GM21528 (cell line): ENCODE results near the gene TMEM72.
"Not testable (repeated sequence)": the region's sequence is repeated elsewhere in the genome, so short reads cannot be mapped to it uniquely, and the experiment has no call there.

Source experiments
- ATAC-seq: cut with Tn5 transposase; IDR thresholded peaks from one replicate; pipeline ENCODE4 v1.9.1; 2021; ENCODE audit warnings: mild to moderate bottlenecking, moderate library complexity; ENCODE audit not compliant: unreplicated experiment, low FRiP score

The TMEM72 gene

DNA sequence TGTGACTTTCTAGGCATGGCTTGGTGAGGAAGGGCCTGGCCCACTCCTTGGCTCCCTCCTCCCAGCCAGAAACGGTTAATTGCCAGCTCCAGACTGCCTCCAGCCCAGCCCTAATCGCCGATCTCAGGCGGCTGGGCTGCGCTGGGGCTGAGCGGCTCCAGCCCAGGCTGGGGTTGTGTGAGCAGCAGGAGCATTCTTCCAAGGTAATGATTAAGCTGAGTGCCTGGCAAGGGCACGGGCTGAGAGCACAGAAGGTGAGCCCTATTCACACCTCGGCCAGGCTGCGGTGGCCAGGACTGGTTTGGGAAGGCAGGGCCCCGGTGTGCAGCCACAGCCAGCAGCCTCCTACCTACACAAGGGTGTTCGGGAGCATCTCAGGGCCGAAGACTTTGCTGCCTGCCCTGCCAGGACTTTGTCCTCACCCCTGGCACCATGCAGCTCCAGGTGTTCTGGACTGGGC lies at the start of gene TMEM72:
Gene TMEM72 (plus strand): TSS at position 257 of the 460 bp plus-strand sequence. CDS start 176 bp downstream, at position 433.
- ATAC-seq: no peak

DNA sequence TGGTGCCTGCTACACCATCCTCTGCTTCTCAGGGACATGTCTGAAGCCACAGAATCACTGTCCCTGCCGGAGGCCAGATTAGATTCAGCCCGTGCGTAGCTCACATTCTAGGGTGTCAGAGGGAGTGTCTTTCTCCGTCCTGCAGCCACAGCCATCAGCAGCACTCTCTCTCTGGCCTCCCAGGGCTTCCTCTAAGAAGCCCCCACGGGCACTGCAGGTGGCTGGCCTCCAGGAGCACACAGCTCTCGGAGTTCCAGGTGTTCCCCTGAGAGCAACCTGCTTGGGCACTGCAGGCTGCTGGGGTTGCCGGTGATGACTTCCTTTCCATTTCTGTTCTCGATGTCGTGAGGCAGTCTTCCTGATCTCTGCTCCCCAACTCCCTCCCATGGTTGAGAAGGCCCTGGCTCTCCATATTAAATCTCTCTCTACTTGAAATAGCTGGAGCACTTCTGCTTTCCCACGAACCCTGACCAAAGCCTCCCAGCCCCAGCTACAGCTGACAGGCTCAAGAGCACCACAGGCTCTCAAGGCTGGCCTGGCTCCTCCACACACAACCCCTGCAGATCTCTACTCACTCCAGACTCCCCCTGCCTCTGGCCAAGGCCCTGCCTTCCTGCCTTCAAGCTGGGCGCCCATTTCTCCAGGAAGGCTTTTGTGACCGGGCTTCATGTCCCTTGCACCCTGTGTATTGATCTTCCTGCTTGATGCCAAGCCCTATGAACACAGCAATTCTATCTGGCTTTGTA lies 49.0 kb upstream of the TMEM72 start:
- ATAC-seq: no peak

DNA sequence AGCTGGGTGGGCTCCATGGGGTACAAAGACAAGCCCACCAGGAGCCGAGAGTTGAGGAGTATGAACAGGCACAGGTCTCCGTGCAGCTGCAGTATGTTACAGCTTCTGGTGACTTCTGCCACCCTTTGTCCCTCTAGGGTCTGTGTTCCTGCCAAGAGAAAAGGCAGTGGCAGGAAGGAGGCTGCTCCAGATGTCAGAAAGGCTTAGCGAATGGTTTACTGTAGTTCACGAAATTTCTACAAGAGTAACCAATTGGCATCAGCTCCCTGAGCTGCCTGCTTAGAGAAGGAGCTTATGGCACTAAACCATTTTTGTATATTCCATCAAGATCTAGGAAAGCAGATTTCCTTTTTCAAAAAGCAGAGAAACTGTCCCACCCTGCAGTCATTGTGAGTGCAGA lies 48.2 kb upstream of the TMEM72 start:
- ATAC-seq: no peak

DNA sequence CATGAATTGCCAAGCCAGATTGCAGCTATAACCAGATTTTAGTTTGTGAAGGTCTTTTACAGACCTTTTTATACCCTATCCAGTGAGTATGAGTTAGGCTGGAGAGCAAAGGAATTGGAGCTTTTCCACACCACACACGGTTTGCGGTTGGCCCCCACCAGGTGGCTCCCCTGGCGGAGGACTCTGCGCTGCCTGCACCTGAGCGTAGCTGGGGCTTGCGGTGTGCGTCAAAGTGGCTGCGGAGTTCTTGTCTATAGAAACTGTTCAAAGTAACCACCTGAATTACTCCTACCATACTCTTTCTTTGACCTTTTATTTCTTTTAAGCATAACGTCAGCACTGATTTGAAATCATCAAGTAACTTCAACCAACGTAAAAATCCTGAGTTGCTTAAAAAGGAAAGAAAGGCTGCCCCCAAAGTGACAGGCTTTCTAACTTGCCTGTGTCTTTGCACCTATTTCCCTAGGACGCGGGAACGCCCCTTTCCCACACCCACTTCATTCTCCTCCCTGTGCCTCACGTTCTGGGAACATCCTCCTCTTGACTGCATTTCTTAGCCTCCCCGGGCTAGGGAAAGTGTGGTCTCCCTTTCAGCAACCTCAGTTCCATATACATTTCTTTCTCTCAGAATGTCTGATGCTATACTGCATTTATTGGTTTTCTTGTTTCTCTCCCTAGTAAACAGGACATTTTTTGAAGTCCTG lies 47.6 kb upstream of the TMEM72 start:
- ATAC-seq: no peak

DNA sequence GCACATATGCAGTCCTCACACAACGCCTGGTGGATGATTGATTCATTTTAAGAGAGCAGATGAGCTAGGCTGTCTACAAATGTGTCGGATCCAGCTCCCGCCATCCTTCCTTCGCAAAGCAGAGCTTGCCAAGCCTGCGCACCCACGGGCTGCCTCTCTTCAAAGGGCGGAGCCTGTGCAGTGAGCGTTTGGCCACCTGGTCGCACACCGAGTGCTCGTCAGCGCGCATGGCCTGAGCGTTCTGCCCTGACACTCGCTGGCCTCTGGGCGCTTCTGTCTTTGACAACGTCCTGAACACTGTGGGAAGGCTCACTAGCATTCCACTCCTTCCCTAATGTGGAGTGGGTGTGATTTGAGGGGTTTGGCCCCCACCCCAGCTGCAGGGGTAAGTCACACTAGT lies 47.1 kb upstream of the TMEM72 start:
- ATAC-seq: no peak

DNA sequence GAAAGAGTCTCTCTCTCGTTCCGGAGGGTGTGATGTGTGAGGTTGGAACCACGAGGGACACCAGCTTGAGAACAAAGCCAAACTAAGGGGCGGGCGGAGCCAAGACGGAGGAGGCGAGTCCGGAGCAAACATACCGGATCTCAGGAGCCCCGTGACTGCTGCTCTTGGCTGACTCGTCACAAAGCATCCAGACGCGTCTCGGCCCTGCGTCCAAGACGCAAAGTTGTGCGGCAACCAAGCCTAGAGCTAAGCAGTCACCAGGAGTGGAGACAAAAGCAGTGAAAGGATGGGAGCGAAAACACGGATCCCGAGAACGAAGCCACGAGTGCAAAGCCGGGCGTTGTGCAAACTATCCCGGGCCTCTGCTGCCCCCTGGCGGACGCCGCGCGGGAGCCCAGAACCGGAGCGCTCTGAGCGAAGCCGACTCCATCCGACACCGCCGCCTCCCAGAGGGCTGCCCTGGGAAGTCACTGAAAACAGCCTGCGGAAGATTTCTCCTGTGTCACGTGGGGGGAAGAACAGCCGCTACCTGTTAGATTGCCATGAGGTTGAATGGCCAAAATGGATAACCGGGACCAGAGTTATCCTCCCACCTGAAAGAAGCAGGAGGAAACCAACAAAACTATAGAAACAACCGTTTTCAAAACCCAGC lies 46.4 kb upstream of the TMEM72 start:
- ATAC-seq: peak; percentile 78

DNA sequence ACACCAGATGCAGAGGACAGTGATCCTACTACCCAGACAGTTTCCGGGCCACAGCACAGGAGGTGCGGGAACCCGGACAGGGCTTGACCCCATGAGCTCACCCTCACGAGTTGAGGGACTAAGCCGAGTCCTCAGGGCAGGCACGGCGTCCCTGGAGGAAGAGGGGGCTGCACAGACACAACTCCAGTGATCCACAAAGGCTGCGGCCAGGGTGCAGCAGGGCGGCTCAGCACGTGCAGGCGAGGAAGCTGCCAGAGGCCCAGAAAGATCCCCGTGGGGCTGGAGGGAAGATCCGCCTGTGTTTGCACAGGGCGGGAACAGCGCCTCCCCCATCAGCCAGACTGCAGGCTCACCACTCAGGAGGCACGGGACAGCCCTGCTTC lies 45.9 kb upstream of the TMEM72 start:
- no peak for ATAC-seq

DNA sequence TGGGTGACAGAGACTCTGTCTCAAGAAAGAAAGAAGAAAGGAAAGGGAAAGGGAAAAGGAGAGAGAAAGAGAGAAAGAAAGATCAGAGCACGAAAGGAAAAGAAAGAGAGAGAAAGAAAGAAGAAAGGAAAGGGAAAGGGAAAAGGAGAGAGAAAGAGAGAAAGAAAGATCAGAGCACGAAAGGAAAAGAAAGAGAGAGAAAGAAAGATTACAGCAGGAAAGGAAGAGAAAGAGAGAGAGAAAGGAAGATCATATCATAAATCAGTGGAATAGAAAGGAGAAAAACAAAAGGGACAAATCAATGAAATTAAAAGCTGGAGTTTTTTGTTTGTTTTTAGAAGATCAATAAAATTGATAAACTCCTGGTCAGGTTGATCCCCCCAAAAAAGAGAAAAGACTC lies 44.8 kb upstream of the TMEM72 start:
- not testable (repeated sequence) for ATAC-seq

DNA sequence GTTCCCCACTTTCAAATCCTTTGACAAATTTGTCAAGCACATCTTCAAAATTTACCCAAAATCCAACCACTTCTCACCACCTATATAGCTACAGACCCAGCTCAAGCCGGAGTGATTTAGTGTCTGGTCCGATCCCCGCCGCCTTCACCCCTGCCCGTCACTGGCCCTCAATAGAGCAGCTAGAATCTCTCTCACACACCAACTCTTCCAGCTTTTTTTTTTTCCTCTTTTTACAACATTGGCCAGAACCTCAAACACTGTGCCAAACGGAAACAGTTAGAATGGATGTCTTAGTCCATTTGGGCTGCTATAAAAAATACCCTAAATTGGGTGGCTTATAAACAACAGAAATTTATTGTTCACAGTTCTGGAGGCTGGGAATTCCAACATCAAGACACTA lies 41.1 kb upstream of the TMEM72 start:
- no peak for ATAC-seq

DNA sequence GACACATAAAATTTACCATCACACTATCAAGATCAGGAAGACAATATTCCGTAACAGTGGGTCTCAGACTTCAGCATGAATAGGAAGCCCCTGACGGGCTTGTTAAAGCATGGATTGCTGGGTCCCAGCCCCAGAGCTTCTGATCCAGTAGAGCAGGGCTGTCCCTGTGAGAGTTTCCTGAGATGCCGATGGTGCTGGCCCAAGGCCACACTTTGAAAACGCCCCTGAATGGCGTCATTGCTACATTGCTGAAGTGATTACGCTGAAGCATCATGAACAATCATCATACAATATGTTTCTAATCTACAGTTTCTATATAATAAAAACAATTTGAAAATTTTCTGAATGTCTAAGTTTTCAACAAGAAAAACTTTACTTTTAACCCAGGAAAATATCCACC lies 38.0 kb upstream of the TMEM72 start:
- ATAC-seq: no peak

DNA sequence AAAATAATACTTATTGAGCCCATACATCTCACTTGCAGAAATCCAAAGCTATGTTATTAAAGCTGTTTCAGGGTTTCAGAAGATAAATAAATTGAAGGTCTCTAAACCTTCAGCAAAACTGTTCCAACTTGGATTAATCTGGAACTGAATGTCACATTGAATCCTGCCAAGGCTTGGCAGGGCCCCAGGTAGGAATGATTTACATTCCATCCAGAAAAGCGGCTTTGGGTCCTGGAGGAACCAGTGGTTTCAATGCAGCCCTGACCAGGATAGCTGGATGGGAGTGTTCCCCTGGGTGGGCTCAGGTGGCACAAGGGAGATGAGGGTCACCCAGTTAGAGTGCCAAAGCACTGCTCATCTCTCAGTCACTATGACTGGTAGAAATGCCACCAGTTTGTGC lies 37.0 kb upstream of the TMEM72 start:
- no peak for ATAC-seq

DNA sequence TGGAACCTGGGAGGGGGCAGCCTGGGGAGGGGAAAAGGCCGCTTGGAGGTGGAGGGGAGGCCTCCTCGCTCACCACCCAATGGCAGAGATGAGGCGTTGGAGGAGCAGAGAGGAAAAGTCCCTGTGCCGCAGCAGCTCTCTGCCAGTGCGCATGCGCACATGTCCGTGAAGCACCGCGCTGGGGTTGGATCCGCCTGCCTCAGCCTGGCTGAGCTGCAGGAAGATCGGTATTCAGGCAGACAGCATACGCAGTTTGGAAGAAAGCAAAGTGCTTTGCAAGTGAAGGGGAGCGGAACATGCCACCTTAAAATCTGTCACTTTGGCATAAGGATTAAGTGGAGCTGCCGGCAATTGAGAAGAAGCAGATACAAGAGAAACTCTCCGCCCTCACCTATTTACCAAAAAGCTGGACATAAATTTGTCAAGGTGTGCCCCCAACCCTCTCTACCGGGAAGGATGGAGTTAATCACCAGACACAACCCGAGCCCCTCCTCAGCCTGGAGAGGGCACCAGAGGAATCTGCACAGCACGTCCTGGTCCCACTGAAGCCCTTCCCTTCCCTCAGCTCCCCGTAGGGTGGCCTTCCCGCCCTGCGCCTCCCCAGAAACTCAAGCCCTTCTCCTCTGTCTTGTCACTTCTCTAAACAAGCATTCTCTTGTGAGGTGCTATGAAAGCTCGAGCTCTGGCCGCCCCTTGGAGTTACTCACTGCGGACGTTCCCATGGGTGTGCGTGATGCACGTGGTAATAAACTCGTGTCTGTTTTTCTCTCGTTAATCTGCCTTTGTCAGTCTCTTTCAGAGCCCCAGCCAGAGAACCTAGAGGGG lies 32.2 kb upstream of the TMEM72 start:
- ATAC-seq: peak; percentile 48

DNA sequence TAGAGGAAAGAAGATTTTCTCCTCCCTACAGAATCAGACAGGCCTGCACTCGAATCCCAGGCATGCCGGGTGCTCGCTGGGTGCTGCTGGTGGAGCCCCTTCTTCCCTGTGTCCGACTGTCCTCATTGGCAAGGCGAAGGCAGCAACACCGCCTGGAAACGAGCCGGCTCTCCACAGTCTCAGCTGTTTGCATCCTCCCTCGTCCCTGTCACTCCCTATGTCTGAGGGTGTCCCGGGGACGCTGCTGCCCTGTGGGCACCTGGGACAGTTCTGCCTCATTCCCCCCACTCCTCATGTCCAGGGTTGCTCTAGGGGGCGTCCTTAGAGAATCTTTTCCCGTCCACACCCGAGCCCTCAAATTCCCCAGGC lies 31.6 kb upstream of the TMEM72 start:
- no peak for ATAC-seq

DNA sequence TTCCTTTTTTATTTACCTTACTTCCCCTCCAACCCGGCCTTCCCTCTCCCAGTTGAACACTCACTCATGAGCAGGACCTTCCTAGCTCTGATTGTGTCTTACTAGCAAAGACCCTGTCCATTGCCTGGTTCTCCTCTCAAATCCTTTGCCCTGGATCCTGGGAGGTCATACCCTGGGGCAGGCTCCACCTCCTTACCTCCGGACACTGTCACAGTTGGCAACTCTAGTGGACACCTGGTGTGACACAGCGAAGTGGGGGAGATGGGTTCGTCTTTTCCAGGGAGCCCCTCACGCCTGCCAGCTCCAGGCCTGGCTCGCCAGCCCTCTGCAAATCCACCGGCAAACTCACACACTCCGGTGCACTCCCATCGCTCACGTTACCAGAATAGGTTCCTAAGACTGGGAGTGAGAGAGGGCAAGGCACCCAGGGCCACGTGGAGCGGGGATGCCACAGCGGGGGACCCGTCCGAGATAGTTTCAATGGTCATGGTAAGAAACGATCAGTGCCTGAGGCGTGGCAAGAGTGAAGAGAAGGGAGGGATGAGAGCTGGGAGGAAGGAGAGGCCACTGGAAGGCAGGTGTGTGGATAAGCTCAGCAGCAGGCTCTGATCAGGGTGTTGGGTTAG lies 30.9 kb upstream of the TMEM72 start:
- ATAC-seq: no peak

DNA sequence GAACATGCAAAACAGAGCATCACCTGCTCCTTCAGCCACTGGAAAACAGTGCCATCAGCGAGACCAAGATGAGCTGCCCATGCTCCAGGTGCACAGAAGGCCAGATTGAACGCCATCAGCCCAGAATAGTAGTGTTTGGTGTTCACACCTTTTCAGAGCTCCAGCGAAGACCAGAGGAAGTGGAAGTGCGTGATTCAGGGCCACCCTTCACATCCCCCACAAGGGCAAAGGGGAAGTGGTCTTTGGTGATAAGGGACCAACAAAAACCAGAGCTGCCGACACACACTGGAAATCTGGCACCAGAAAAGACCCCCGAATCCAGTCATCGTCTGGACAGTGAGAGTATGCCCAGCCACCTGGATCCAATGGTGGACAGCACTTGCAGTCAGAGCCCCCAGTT lies 29.5 kb upstream of the TMEM72 start:
- ATAC-seq: no peak

DNA sequence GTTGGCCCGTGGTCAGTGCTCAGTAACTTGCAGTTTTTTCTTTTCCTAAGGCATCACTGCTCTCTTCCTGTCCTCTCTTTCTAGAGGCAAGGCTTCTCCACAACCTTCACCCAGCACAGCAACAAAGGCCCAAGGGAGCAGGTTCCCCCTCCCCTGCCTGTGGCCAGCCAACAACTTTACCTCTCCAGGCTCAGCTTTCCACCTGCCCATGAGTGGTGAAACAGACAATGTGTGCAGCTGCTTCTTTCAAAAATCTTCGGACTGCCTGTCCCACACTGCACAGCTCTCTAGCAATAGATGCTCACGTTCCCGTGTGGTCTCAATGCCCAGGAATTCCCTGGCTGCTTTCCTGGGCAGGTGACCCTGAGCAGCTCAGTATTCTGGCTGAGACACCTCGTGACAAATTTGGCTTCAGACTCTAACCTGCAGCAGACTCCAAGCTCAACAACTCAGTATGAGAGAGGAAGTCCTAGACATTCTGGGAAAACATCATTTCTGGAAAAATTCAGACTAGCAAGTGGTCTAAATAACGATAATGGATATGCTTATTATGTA lies 28.9 kb upstream of the TMEM72 start:
- no peak for ATAC-seq

DNA sequence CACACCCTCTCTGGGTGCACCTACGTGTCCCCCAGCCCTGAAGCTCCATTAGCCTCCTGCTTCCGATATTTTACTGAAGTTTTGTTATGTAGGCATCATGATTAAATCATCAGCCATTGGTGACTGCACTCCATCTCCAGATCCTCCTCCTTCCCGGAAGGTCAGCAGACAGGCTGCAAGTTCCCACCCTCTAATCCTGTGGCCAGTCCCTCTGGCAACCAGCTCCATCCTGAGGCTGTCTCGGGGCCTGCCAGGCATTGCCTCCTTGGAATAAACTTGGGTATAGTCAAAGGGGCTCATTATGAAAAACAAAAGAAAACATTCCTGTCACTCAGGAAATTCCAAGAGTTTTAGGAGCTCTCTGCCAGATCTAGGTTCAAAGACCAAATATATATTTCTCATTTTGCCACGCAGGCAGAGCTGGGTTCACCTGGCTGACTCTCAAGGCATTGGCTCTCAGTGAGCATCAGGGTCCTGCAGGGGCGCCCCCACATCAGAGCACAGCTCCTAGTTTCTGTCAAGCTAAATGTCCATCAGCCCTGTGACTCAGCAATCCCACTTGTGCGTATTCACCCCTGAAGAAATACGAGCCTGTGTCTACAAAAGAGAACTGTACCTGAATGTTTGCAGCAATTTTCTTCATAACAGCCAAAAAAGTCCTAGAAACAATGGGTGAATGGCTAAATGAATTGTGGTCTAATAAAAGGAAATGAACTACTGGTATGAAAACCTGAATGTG lies 27.4 kb upstream of the TMEM72 start:
- no peak for ATAC-seq

DNA sequence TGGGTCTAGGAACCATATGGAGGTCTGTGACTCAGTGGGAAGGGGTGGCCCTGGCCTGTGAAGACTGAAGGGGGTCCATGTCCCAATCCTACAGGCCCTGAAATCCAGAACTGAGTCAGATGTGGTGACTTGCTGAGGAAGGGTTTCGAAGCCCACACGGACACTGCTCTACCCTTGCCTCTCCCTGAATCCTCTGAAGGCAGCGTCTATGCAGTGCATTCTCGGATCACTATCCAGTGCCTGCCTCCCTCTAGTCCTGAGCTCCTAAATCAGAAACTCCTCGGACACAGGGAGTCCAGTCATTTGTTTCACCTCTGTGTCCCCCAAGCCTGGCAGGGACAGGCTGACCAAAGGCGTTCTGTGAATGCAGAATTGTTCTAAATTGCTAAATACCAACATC lies 25.4 kb upstream of the TMEM72 start:
- no peak for ATAC-seq

DNA sequence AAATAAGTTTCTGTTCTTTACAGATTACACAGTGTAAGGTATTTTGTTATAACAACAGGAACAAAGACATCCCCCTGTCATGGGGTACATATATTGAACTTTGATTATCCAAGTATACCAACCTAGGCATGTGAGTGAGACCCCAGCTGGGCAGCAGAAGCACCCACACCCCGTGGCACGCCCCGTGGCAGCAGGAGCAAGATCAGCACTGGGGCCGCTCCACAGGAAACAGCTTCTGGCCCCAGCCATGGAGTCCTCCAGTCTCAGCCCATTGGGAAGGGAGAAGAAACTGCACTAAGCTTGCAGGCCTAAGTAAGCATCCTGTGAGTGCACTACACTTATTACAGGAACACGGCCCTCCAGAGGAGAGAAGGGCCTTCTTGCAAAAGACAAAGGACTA lies 24.2 kb upstream of the TMEM72 start:
- ATAC-seq: no peak
